Measurements from ENCODE around the gene SLC51B. TPM values are rescaled to one million over a fixed set of nuclear protein-coding genes. Genes with fewer than 3 reads are reported as not detected.
"Not testable (repeated sequence)": the region's sequence is repeated elsewhere in the genome, so short reads cannot be mapped to it uniquely, and the experiment has no call there.

The SLC51B gene
- total RNA-seq, 2 donors from 2014 or later = not detected

- H3K27ac Mint-ChIP-seq = no peak overlapping the region
- no peak overlapping the region for H3K4me3 Mint-ChIP-seq
- no peaks in the 10 kb centered on the region for H3K36me3 ChIP-seq (ENCODE audit: control insufficient read depth, insufficient read depth, low read length)
- no peaks in the 10 kb centered on the region for H3K27me3 ChIP-seq (ENCODE audit: control insufficient read depth, insufficient read depth, low read length, poor library complexity, severe bottlenecking)
- H3K36me3 Mint-ChIP-seq (ENCODE audit: low read depth) = peaks cover 1% of the 10 kb centered on the region
- H3K27me3 Mint-ChIP-seq (ENCODE audit: insufficient read depth) = peaks cover 8% of the 10 kb centered on the region
- H3K9ac ChIP-seq (ENCODE audit: extremely low read depth, low read length, poor library complexity, severe bottlenecking) = no peak overlapping the region
- peaks cover 5% of the 10 kb centered on the region for H3K4me1 ChIP-seq (ENCODE audit: control insufficient read depth, insufficient read depth, low read length)
- H3K4me1 Mint-ChIP-seq = peaks cover 12% of the 10 kb centered on the region
- no peak for TF ChIP-seq CTCF (conservative IDR thresholded peaks at IDR 0.05)
- H3K27ac ChIP-seq (ENCODE audit: low read depth, low read length) = no peak overlapping the region
- H3K9me3 ChIP-seq (ENCODE audit: control insufficient read depth, low read length) = peaks cover 5% of the 10 kb centered on the region
- no peak overlapping the region for H3K4me3 ChIP-seq (ENCODE audit: low read length)
- DNase-seq = no peak
- 92 to 96% methylated on average over 3 of the region's 3 CpGs for WGBS, 2 experiments (ENCODE audit: insufficient coverage in 1 of 2, insufficient read length in 1 of 2)
- H3K9me3 Mint-ChIP-seq = peaks cover 16% of the 10 kb centered on the region
These were observed 27.4 kb downstream of the SLC51B start for GRCh38 chr15:65072617-65073016.

- not testable (repeated sequence) for H3K27ac Mint-ChIP-seq; H3K27ac ChIP-seq (ENCODE audit: low read depth, low read length); H3K36me3 Mint-ChIP-seq (ENCODE audit: low read depth); H3K4me3 ChIP-seq (ENCODE audit: low read length); H3K4me1 ChIP-seq (ENCODE audit: control insufficient read depth, insufficient read depth, low read length); DNase-seq; H3K4me1 Mint-ChIP-seq; H3K9ac ChIP-seq (ENCODE audit: extremely low read depth, low read length, poor library complexity, severe bottlenecking); H3K4me3 Mint-ChIP-seq; H3K27me3 ChIP-seq (ENCODE audit: control insufficient read depth, insufficient read depth, low read length, poor library complexity, severe bottlenecking); H3K9me3 ChIP-seq (ENCODE audit: control insufficient read depth, low read length); H3K36me3 ChIP-seq (ENCODE audit: control insufficient read depth, insufficient read depth, low read length)
- 95% methylated on average over 16 of the region's 22 CpGs; no CpG with 5 or more reads in 1 of the 2 experiments for WGBS, 2 experiments (ENCODE audit: insufficient coverage in 1 of 2, insufficient read length in 1 of 2)
- Mint-ChIP-seq H3K9me3 (peaks cover 19% of the 10 kb centered on the region), H3K27me3 (ENCODE audit: insufficient read depth) (peaks cover 31% of the 10 kb centered on the region)
These were observed 29.8 kb downstream of the SLC51B start for GRCh38 chr15:65074946-65075345.

GRCh38 chr15:65075607-65076395, 30.6 kb downstream of the SLC51B start:
- H3K27me3 ChIP-seq (ENCODE audit: control insufficient read depth, insufficient read depth, low read length, poor library complexity, severe bottlenecking); H3K36me3 ChIP-seq (ENCODE audit: control insufficient read depth, insufficient read depth, low read length); DNase-seq; H3K4me1 ChIP-seq (ENCODE audit: control insufficient read depth, insufficient read depth, low read length); H3K27ac Mint-ChIP-seq; H3K36me3 Mint-ChIP-seq (ENCODE audit: low read depth); H3K27ac ChIP-seq (ENCODE audit: low read depth, low read length); H3K9ac ChIP-seq (ENCODE audit: extremely low read depth, low read length, poor library complexity, severe bottlenecking); H3K4me3 Mint-ChIP-seq; H3K4me3 ChIP-seq (ENCODE audit: low read length); H3K9me3 ChIP-seq (ENCODE audit: control insufficient read depth, low read length); H3K4me1 Mint-ChIP-seq: not testable (repeated sequence)
- WGBS, 2 experiments (ENCODE audit: insufficient coverage in 1 of 2, insufficient read length in 1 of 2) = 89 to 95% methylated on average over 7 to 12 of the region's 12 CpGs
- Mint-ChIP-seq H3K9me3 (peaks cover 19% of the 10 kb centered on the region), H3K27me3 (ENCODE audit: insufficient read depth) (peaks cover 33% of the 10 kb centered on the region)

DNA sequence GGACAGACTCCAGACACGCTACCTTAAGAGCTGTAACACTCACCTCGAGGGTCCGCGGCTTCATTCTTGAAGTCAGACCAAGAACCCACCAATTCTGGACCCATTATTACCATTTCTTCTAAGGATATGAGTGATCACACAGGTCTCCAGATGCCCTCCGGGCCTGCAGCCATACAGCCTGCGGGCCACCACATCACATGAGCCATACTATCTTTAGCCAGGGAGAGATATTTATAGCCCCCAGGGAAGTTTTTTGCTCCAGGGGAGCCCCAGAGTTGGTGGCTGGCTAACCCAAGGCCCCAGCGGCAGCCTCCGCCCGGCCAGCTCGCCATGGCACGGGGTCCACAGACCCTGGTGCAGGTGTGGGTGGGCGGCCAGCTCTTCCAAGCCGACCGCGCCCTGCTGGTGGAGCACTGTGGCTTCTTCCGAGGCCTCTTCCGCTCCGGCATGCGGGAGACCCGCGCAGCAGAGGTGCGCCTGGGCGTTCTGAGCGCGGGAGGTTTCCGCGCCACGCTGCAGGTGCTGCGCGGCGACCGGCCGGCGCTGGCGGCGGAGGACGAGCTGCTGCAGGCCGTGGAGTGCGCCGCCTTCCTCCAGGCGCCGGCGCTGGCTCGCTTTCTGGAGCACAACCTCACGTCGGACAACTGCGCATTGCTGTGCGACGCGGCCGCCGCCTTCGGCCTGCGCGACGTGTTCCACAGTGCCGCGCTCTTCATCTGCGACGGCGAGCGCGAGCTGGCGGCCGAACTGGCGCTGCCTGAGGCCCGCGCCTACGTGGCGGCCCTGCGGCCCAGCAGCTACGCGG, 31.5 kb downstream of the SLC51B start, which contains the start of gene KBTBD13:
KBTBD13 (plus strand) TSS at position 261 of the 805 bp plus-strand sequence; CDS start at position 331, 70 bp downstream.
- Histone ChIP-seq H3K4me1 (ENCODE audit: control insufficient read depth, insufficient read depth, low read length) (no peaks in the 10 kb centered on the region), H3K4me3 (ENCODE audit: low read length) (no peak within 1 kb of the TSS), H3K9ac (ENCODE audit: extremely low read depth, low read length, poor library complexity, severe bottlenecking) (no peak within 1 kb of the TSS), H3K27ac (ENCODE audit: low read depth, low read length) (no peak within 1 kb of the TSS), H3K9me3 (ENCODE audit: control insufficient read depth, low read length) (peaks cover 5% of the 10 kb centered on the region), H3K36me3 (ENCODE audit: control insufficient read depth, insufficient read depth, low read length) (no peaks in the 10 kb centered on the region), H3K27me3 (ENCODE audit: control insufficient read depth, insufficient read depth, low read length, poor library complexity, severe bottlenecking) (no peaks in the 10 kb centered on the region)
- peaks cover 19% of the 10 kb centered on the region for H3K9me3 Mint-ChIP-seq
- no peak within 1 kb of the TSS for H3K27ac Mint-ChIP-seq
- peaks cover 42% of the 10 kb centered on the region for H3K27me3 Mint-ChIP-seq (ENCODE audit: insufficient read depth)
- H3K4me3 Mint-ChIP-seq = no peak within 1 kb of the TSS
- no peak for TF ChIP-seq CTCF (conservative IDR thresholded peaks at IDR 0.05)
- peaks cover 9% of the 10 kb centered on the region for H3K4me1 Mint-ChIP-seq
- H3K36me3 Mint-ChIP-seq (ENCODE audit: low read depth) = peaks cover 1% of the 10 kb centered on the region
- 91 to 95% methylated on average over 54 to 73 of the region's 73 CpGs for WGBS, 2 experiments (ENCODE audit: insufficient coverage in 1 of 2, insufficient read length in 1 of 2)
- DNase-seq = no peak
